ENCODE measurements around the gene KIAA0232. TPM values are rescaled to one million over a fixed set of nuclear protein-coding genes. Genes with fewer than 3 reads are reported as not detected.

The KIAA0232 gene
- total and polyA plus RNA-seq, 12 donors, result 12.8 to 89.6 (median 70.9) TPM

- no peak overlapping the region for H3K4me3 ChIP-seq
- DNase-seq (no peak), ATAC-seq (no peak)
- WGBS, 2 donors, result 93 to 94% methylated on average over 8 of the region's 8 CpGs
- TF ChIP-seq CTCF (IDR thresholded peaks at IDR 0.05), result no peak
- no peaks in the 10 kb centered on the region for H3K9me3 ChIP-seq
- no peak overlapping the region for H3K27ac ChIP-seq
- H3K4me1 ChIP-seq, result peaks cover 0 to 43% (median 25%) of the 10 kb centered on the region in 9 donors
- intact Hi-C loops (cut with DNase I), result no loop called here
- peaks cover 0 to 90% (median 24%) of the 10 kb centered on the region in 9 donors for H3K36me3 ChIP-seq
- H3K27me3 ChIP-seq, result no peaks in the 10 kb centered on the region
These were observed 85.9 kb downstream of the KIAA0232 start for GRCh38 chr4:6868386-6868785.

- H3K27me3 ChIP-seq, result no peaks in the 10 kb centered on the region
- WGBS, 2 donors, result 83 to 87% methylated on average over 2 of the region's 2 CpGs
- DNase-seq (peak; percentile 51 to 52), ATAC-seq (peak in 6 of 8 donors; percentile 18 to 60 (median 38))
- H3K4me3 ChIP-seq, result no peak overlapping the region
- H3K27ac ChIP-seq, result peak overlapping the region in 3 of 10 donors; percentile 7 to 59 (median 31)
- no peak for TF ChIP-seq CTCF (IDR thresholded peaks at IDR 0.05)
- peaks cover 3 to 56% (median 34%) of the 10 kb centered on the region in 9 donors for H3K4me1 ChIP-seq
- intact Hi-C loops (cut with DNase I), result loop anchor here in 8 of 10 donors (5.0 to 10.0 kb wide), 5 partner anchors 83 to 148 kb away; partner anchors contain the start of gene KIAA0232 (in 5 of the 8)
- H3K9me3 ChIP-seq, result no peaks in the 10 kb centered on the region
- H3K36me3 ChIP-seq, result peaks cover 0 to 90% (median 25%) of the 10 kb centered on the region in 9 donors
These were observed 87.4 kb downstream of the KIAA0232 start for GRCh38 chr4:6869944-6870343.

DNA sequence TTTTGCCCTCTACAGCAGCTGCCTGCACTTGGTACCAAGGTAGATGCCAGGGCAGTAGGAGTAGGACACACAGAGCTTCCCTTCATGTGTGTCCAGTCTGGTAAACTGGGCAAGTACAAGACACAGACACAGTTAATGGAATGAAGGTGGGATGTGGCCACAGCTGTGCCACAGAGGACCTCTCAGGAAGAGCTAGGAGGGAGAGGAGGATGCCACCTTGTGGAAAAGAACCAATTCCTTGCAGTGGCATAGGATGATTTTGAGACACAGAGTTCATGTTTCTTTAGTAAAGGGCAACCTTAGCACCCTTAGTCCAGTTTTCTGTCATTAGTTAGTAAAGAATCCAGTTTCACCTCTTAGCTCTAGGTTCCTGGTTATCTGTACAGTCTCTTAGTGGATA is 90.8 kb downstream of the KIAA0232 start:
- DNase-seq (no peak), ATAC-seq (no peak)
- intact Hi-C loops (cut with DNase I), result loop anchor here in 9 of 10 donors (2.0 to 10.0 kb wide), 7 partner anchors 86 to 152 kb away; partner anchors contain the start of gene KIAA0232 (in 6 of the 9)
- no peak for TF ChIP-seq CTCF (IDR thresholded peaks at IDR 0.05)
- H3K4me3 ChIP-seq, result no peak overlapping the region
- peaks cover 3 to 57% (median 32%) of the 10 kb centered on the region in 9 donors for H3K4me1 ChIP-seq
- H3K27ac ChIP-seq, result peak overlapping the region in 2 of 10 donors; percentile 2 to 21
- no peaks in the 10 kb centered on the region for H3K9me3 ChIP-seq
- no peaks in the 10 kb centered on the region for H3K27me3 ChIP-seq
- peaks cover 0 to 90% (median 42%) of the 10 kb centered on the region in 9 donors for H3K36me3 ChIP-seq

DNA sequence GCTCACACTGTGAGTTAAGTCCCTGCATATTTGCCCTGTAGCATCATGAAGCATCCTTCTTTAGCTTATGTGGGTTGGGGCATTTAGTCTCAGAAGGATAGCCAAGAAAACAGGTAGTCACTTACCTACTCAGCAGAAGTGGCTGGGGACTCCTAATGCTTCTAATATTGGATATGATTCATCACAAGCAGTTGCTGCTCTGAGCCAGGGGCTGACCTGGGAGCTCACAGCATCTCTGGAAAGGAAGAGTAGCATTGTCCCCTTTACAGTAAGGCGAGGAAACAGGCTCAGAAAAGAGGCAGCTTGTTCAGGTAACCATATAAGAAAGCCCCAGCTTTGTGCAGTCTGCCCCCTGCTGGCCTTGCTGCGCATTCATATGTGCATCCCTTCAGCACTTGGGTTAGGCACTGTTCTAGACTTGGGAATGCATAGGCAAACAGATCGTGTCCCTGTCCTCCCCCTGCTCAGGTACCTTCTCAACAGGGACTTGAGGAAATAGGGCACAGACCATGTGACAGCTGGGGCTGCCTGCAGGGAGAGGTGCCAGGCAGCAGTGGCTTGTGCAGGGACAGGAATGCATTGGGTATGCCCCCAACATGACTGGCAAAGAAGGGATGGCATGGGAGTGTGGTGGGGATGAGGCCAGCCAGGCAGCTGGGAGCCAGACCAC is 91.4 kb downstream of the KIAA0232 start:
- WGBS, 2 donors, result 38 to 52% methylated on average over 3 of the region's 3 CpGs
- intact Hi-C loops (cut with DNase I), result loop anchor here (1.0 to 10.0 kb wide), 9 partner anchors 87 to 155 kb away; partner anchors contain the start of gene KIAA0232 (in 6 of the 10)
- Histone ChIP-seq H3K4me3 (no peak overlapping the region), H3K36me3 (peaks cover 0 to 90% (median 42%) of the 10 kb centered on the region in 9 donors), H3K27ac (peak overlapping the region in 1 of 10 donors; percentile 2), H3K27me3 (no peaks in the 10 kb centered on the region), H3K4me1 (peaks cover 3 to 57% (median 32%) of the 10 kb centered on the region in 9 donors), H3K9me3 (no peaks in the 10 kb centered on the region)
- peak; percentile 40 to 83 (median 72) for ATAC-seq
- DNase-seq, result peak; percentile 60 to 74
- peak; percentile 56 to 90 (median 87) for TF ChIP-seq CTCF (IDR thresholded peaks at IDR 0.05)

All from heart right ventricle (tissue), 16 donors.